ENCODE data around the gene GABRA5. TPM values are rescaled to one million over a fixed set of nuclear protein-coding genes. Genes with fewer than 3 reads are reported as not detected.

The GABRA5 gene
- total RNA-seq, 1 donor: not detected

GRCh38 chr15:26974120-26974780 lies 107.4 kb downstream of the GABRA5 start:
- H3K27ac ChIP-seq (ENCODE audit: low read depth, low read length): no peak overlapping the region
- no peaks in the 10 kb centered on the region for H3K27me3 ChIP-seq (ENCODE audit: insufficient read depth, low read length)
- no peaks in the 10 kb centered on the region for H3K36me3 ChIP-seq (ENCODE audit: insufficient read depth, low read length)
- H3K4me1 ChIP-seq (ENCODE audit: insufficient read depth, low read length): no peaks in the 10 kb centered on the region
- peak; percentile 57 for DNase-seq (ENCODE audit: insufficient read length, low spot score, missing footprints)
- no peaks in the 10 kb centered on the region for H3K9me3 ChIP-seq (ENCODE audit: low read depth, low read length)
- no peak overlapping the region for H3K4me2 ChIP-seq (ENCODE audit: insufficient read depth, low read length)
- H3K4me3 ChIP-seq (ENCODE audit: insufficient read depth, low read length): no peak overlapping the region
- no peaks in the 10 kb centered on the region for H3K79me2 ChIP-seq (ENCODE audit: insufficient read depth, low read length)
- TF ChIP-seq CTCF (IDR thresholded peaks at IDR 0.05; ENCODE audit: extremely low read depth, low read depth, low read length): no peak
- H4K20me1 ChIP-seq (ENCODE audit: insufficient read depth, low read length): no peaks in the 10 kb centered on the region
- H2AFZ ChIP-seq (ENCODE audit: low read length): no peak overlapping the region

DNA sequence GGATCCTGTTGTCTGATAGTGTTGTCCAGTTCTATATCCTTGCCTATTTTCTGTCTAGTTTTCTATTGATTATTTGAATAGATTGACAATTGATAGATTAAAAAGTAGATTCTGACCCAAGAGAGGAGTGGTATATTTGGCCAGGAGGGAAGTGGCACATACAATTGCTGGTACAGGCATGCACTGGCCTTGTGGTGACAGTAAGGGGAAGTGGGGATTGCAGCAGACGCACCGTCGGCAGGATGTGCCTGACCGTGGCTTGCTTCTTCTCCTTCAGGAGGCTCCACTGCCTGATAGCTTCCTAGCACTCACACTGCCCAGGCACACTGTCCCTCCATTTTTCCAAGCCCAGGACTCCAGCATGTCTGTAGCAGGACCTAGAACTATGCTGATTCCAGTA lies 114.6 kb downstream of the GABRA5 start:
- no peaks in the 10 kb centered on the region for H3K27me3 ChIP-seq (ENCODE audit: insufficient read depth, low read length)
- peaks cover 6% of the 10 kb centered on the region for H3K9me3 ChIP-seq (ENCODE audit: low read depth, low read length)
- H3K36me3 ChIP-seq (ENCODE audit: insufficient read depth, low read length): no peaks in the 10 kb centered on the region
- H3K4me2 ChIP-seq (ENCODE audit: insufficient read depth, low read length): no peak overlapping the region
- no peak overlapping the region for H3K27ac ChIP-seq (ENCODE audit: low read depth, low read length)
- DNase-seq (ENCODE audit: insufficient read length, low spot score, missing footprints): no peak
- no peak overlapping the region for H2AFZ ChIP-seq (ENCODE audit: low read length)
- TF ChIP-seq CTCF (IDR thresholded peaks at IDR 0.05; ENCODE audit: extremely low read depth, low read depth, low read length): no peak
- no peaks in the 10 kb centered on the region for H4K20me1 ChIP-seq (ENCODE audit: insufficient read depth, low read length)
- no peak overlapping the region for H3K4me3 ChIP-seq (ENCODE audit: insufficient read depth, low read length)
- H3K4me1 ChIP-seq (ENCODE audit: insufficient read depth, low read length): no peaks in the 10 kb centered on the region
- H3K79me2 ChIP-seq (ENCODE audit: insufficient read depth, low read length): no peaks in the 10 kb centered on the region

DNA sequence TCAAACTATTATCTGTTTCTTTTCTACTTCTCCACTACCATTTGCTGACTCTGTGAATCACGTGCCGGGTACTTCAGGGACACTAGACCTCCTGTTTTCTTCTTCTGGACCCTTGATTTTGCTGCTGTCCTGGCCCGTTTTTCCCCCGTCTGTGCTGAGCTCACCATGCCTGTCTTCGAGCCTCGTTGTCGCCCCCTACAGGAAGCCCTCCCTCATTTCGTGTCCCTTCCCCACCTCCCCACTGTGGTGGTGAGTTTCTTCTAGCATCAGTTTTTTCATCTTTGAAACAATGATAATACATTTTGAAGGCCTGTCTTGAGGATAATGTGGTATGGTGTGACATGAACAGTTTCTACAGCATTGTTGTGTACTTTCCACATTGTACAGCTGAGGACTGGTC lies 117.0 kb downstream of the GABRA5 start:
- H4K20me1 ChIP-seq (ENCODE audit: insufficient read depth, low read length): no peaks in the 10 kb centered on the region
- no peak overlapping the region for H3K4me3 ChIP-seq (ENCODE audit: insufficient read depth, low read length)
- peaks cover 6% of the 10 kb centered on the region for H3K9me3 ChIP-seq (ENCODE audit: low read depth, low read length)
- TF ChIP-seq CTCF (IDR thresholded peaks at IDR 0.05; ENCODE audit: extremely low read depth, low read depth, low read length): no peak
- no peaks in the 10 kb centered on the region for H3K27me3 ChIP-seq (ENCODE audit: insufficient read depth, low read length)
- H3K79me2 ChIP-seq (ENCODE audit: insufficient read depth, low read length): no peaks in the 10 kb centered on the region
- no peak overlapping the region for H3K4me2 ChIP-seq (ENCODE audit: insufficient read depth, low read length)
- no peak for DNase-seq (ENCODE audit: insufficient read length, low spot score, missing footprints)
- no peak overlapping the region for H3K27ac ChIP-seq (ENCODE audit: low read depth, low read length)
- H3K36me3 ChIP-seq (ENCODE audit: insufficient read depth, low read length): no peaks in the 10 kb centered on the region
- no peak overlapping the region for H2AFZ ChIP-seq (ENCODE audit: low read length)
- no peaks in the 10 kb centered on the region for H3K4me1 ChIP-seq (ENCODE audit: insufficient read depth, low read length)

- no peak overlapping the region for H3K4me2 ChIP-seq (ENCODE audit: insufficient read depth, low read length)
- H4K20me1 ChIP-seq (ENCODE audit: insufficient read depth, low read length): no peaks in the 10 kb centered on the region
- H3K4me3 ChIP-seq (ENCODE audit: insufficient read depth, low read length): no peak overlapping the region
- DNase-seq (ENCODE audit: insufficient read length, low spot score, missing footprints): no peak
- H3K36me3 ChIP-seq (ENCODE audit: insufficient read depth, low read length): no peaks in the 10 kb centered on the region
- no peak overlapping the region for H3K27ac ChIP-seq (ENCODE audit: low read depth, low read length)
- H3K9me3 ChIP-seq (ENCODE audit: low read depth, low read length): peaks cover 6% of the 10 kb centered on the region
- TF ChIP-seq CTCF (IDR thresholded peaks at IDR 0.05; ENCODE audit: extremely low read depth, low read depth, low read length): no peak
- H2AFZ ChIP-seq (ENCODE audit: low read length): no peak overlapping the region
- H3K4me1 ChIP-seq (ENCODE audit: insufficient read depth, low read length): no peaks in the 10 kb centered on the region
- no peaks in the 10 kb centered on the region for H3K79me2 ChIP-seq (ENCODE audit: insufficient read depth, low read length)
- no peaks in the 10 kb centered on the region for H3K27me3 ChIP-seq (ENCODE audit: insufficient read depth, low read length)
Observed at GRCh38 chr15:26985050-26985449, 118.2 kb downstream of the GABRA5 start.
